HG02642 (cell line): ENCODE results near the gene AMPD2.
A peak's percentile ranks its signal among the peaks of the same experiment; 100 is the strongest.

Source experiments
- ATAC-seq: cut with Tn5 transposase; IDR thresholded peaks from one replicate; pipeline ENCODE4 v1.9.1; 2021; ENCODE audit warnings: mild to moderate bottlenecking; ENCODE audit not compliant: unreplicated experiment, poor library complexity

Gene AMPD2

GRCh38 chr1:109615879-109616278 lies 3.8 kb upstream of the AMPD2 start:
- no peak for ATAC-seq

GRCh38 chr1:109616391-109616790 lies 3.2 kb upstream of the AMPD2 start:
- ATAC-seq: no peak

- no peak for ATAC-seq
Measured at GRCh38 chr1:109617291-109617801, 2.3 kb upstream of the AMPD2 start.

- ATAC-seq: no peak
Measured at GRCh38 chr1:109618661-109619575, 719 bp upstream of the AMPD2 start.

- peak; percentile 3 for ATAC-seq
Measured at GRCh38 chr1:109620401-109620791, 759 bp downstream of the AMPD2 start.

GRCh38 chr1:109620841-109621286 lies 1.2 kb downstream of the AMPD2 start:
- ATAC-seq: peak; percentile 76

GRCh38 chr1:109621379-109622136 lies 1.9 kb downstream of the AMPD2 start:
- no peak for ATAC-seq

GRCh38 chr1:109622137-109622892 lies 2.7 kb downstream of the AMPD2 start:
- no peak for ATAC-seq

- ATAC-seq: no peak
Measured at GRCh38 chr1:109622895-109623294, 3.3 kb downstream of the AMPD2 start.

- ATAC-seq: no peak
Measured at GRCh38 chr1:109623601-109624161, 4.0 kb downstream of the AMPD2 start.

- ATAC-seq: no peak
Measured at GRCh38 chr1:109624201-109625010, 4.8 kb downstream of the AMPD2 start.

GRCh38 chr1:109625176-109625575 lies 5.5 kb downstream of the AMPD2 start:
- ATAC-seq: no peak

GRCh38 chr1:109625601-109626560 lies 6.2 kb downstream of the AMPD2 start:
- no peak for ATAC-seq

- no peak for ATAC-seq
Measured at GRCh38 chr1:109626682-109627408, 7.2 kb downstream of the AMPD2 start.

GRCh38 chr1:109627692-109628399 lies 8.2 kb downstream of the AMPD2 start:
- no peak for ATAC-seq

GRCh38 chr1:109628540-109629321 lies 9.1 kb downstream of the AMPD2 start:
- no peak for ATAC-seq
